Panc1 (cell line): ENCODE measurements around the gene GDAP1L1. TPM values are rescaled to one million over a fixed set of nuclear protein-coding genes. Genes with fewer than 3 reads are reported as not detected.

Experiments
- ATAC-seq: fragments of 200-7000 bp; cut with Tn5 transposase; 2 replicates; pipeline ENCODE4 v1.9.1; 2020; ENCODE audit warnings: mild to moderate bottlenecking, moderate library complexity
- BruUV-seq: library from RNA; stranded (reverse); fragments of 400-500 nt; replicated peaks from 2 replicates; lab custom pipeline; 2021; lab: Mats Ljungman, UMichigan
- CTCF ChIA-PET: fragments of 300-600 bp; sonication (Branson Sonifier 250); formaldehyde crosslinking; loops from one replicate; lab custom pipeline; 2022; ENCODE audit warnings: antibody characterized with exemption; lab: Charles Lee
- POLR2A ChIA-PET: fragments of 300-600 bp; sonication (Branson Sonifier 250); formaldehyde crosslinking; loops from one replicate; lab custom pipeline; 2022; ENCODE audit warnings: antibody characterized with exemption; lab: Charles Lee
- DNase-seq: peaks from one replicate; pipeline ENCODE4 v3.0.0-alpha.2; 2010; ENCODE audit warnings: low read depth, low spot score
- H3K27ac ChIP-seq: 2 replicates; pipeline ENCODE4 v1.5.1; 2011; ENCODE audit warnings: mild to moderate bottlenecking, low read length, inconsistent platforms
- H3K27me3 ChIP-seq: fragments of 200-500 bp; sonication (Bioruptor generic); 2 replicates; pipeline ENCODE4 v1.6.0; 2014; ENCODE audit warnings: low read length, inconsistent platforms; ENCODE audit not compliant: control insufficient read depth, insufficient read depth
- H3K36me3 ChIP-seq: fragments of 200-500 bp; sonication (Bioruptor generic); 2 replicates; pipeline ENCODE4 v1.5.1; 2014; ENCODE audit warnings: inconsistent platforms, mild to moderate bottlenecking, low read length, moderate library complexity; ENCODE audit not compliant: control insufficient read depth, insufficient read depth
- H3K4me1 ChIP-seq: 2 replicates; pipeline ENCODE4 v1.5.1; 2011; ENCODE audit warnings: inconsistent platforms, mild to moderate bottlenecking, low read length, moderate library complexity; ENCODE audit not compliant: control insufficient read depth, insufficient read depth
- H3K4me3 ChIP-seq, 2 experiments: 2 replicates each; pipeline ENCODE4 v1.5.1; 2011 to 2012; ENCODE audit warnings: low read depth in 2 of 2, low read length in 2 of 2, mild to moderate bottlenecking in 2 of 2, inconsistent platforms in 1 of 2, moderate library complexity in 1 of 2
- H3K9me3 ChIP-seq: fragments of 200-500 bp; sonication (Bioruptor generic); 2 replicates; pipeline ENCODE4 v1.5.1; 2014; ENCODE audit warnings: low read depth, mild to moderate bottlenecking, inconsistent platforms, low read length, moderate library complexity; ENCODE audit not compliant: control insufficient read depth, insufficient read depth
- CTCF ChIP-seq: fragments of 450-650 bp; IDR thresholded peaks from 2 replicates; pipeline ENCODE4 v1.5.1; 2017; ENCODE audit warnings: mild to moderate bottlenecking
- POLR2AphosphoS5 ChIP-seq: IDR thresholded peaks from 2 replicates; pipeline ENCODE4 v1.6.1; 2012; ENCODE audit warnings: mild to moderate bottlenecking, low read depth, low read length, moderate library complexity
- REST ChIP-seq, 2 experiments: IDR thresholded peaks; 2 replicates each; pipeline ENCODE4 v1.6.1; 2011 to 2012; ENCODE audit warnings: low read depth in 2 of 2, control low read depth in 1 of 2, low read length in 1 of 2, mild to moderate bottlenecking in 1 of 2, moderate library complexity in 1 of 2; ENCODE audit not compliant: insufficient read depth in 1 of 2
- SIN3A ChIP-seq: IDR thresholded peaks from 2 replicates; pipeline ENCODE4 v1.6.1; 2012; ENCODE audit warnings: low read depth, mild to moderate bottlenecking, low read length, moderate library complexity, borderline replicate concordance; ENCODE audit not compliant: insufficient read depth
- TCF7L2 ChIP-seq: IDR thresholded peaks from 2 replicates; pipeline ENCODE4 v1.6.1; 2011; ENCODE audit warnings: mild to moderate bottlenecking, low read depth, low read length, inconsistent platforms
- in situ Hi-C: cut with HindIII; loops from 2 replicates; pipeline ENCODE4 v1.10.0; 2016; ENCODE audit warnings: low sequenced_read_pairs, low pct_unique_long_range_greater_than_20kb
- intact Hi-C: fragments of 100-400 bp; cut with micrococcal nuclease; formaldehyde crosslinking; loops from one replicate; pipeline ENCODE4 v1.10.0; 2022; ENCODE audit not compliant: unreplicated experiment
- total RNA-seq: library from RNA; stranded (reverse); gene quantifications from one replicate; pipeline ENCODE4 v1.2.1, GENCODE V29; 2021; ENCODE audit not compliant: unreplicated experiment

GDAP1L1 gene
- total RNA-seq, 1 experiment from 2014 or later, result not detected

- no TSS peak for BruUV-seq
- TF ChIP-seq TCF7L2 (no peak), REST (IDR thresholded peaks at IDR 0.05; ENCODE audit: insufficient read depth in 1 of 2, low read depth in 2 of 2, low read length in 1 of 2) (no peak), SIN3A (no peak), POLR2AphosphoS5 (no peak), CTCF (no peak)
- Histone ChIP-seq H3K36me3 (no peaks in the 10 kb centered on the region), H3K9me3 (no peaks in the 10 kb centered on the region), H3K4me1 (no peaks in the 10 kb centered on the region), H3K27me3 (no peaks in the 10 kb centered on the region), H3K4me3 (no peak overlapping the region), H3K27ac (no peak overlapping the region)
- POLR2A ChIA-PET, result no interaction called here
- DNase-seq (no peak), ATAC-seq (no peak)
- intact Hi-C loops (no loop called here), in situ Hi-C loops (no loop called here)
- CTCF ChIA-PET, result no interaction called here
These were observed 57.3 kb downstream of the GDAP1L1 start for GRCh38 chr20:44304383-44304782.

GRCh38 chr20:44306927-44307326 lies 59.8 kb downstream of the GDAP1L1 start:
- CTCF ChIA-PET, result interaction anchor here (0.6 kb wide), 1 partner anchor 73 kb away, joined by 12 read pairs; no protein-coding TSS in a partner anchor
- no TSS peak for BruUV-seq
- H3K4me3 ChIP-seq, result no peak overlapping the region
- H3K27me3 ChIP-seq, result no peaks in the 10 kb centered on the region
- in situ Hi-C loops, result no loop called here
- POLR2A ChIA-PET, result no interaction called here
- intact Hi-C loops, result no loop called here
- H3K36me3 ChIP-seq, result no peaks in the 10 kb centered on the region
- H3K9me3 ChIP-seq, result no peaks in the 10 kb centered on the region
- no peak for DNase-seq
- no peak overlapping the region for H3K27ac ChIP-seq
- TF ChIP-seq SIN3A (no peak), TCF7L2 (no peak), CTCF (no peak), POLR2AphosphoS5 (no peak), REST (IDR thresholded peaks at IDR 0.05; ENCODE audit: insufficient read depth in 1 of 2, low read depth in 2 of 2, low read length in 1 of 2) (no peak)
- H3K4me1 ChIP-seq, result peaks cover 6% of the 10 kb centered on the region; the same call in 1 of the 2 replicates
- ATAC-seq, result no peak
